Activated CD4-positive, alpha-beta memory T cell treated with anti-CD3 and anti-CD28 coated beads for 36 hours (primary cell): ENCODE measurements around the gene OS9. TPM values are rescaled to one million over a fixed set of nuclear protein-coding genes. Genes with fewer than 3 reads are reported as not detected.
"Not testable (repeated sequence)": the region's sequence is repeated elsewhere in the genome, so short reads cannot be mapped to it uniquely, and the experiment has no call there.

Experiments used
- CTCF ChIA-PET: fragments of 350-600 bp; sonication (Branson Sonifier 250); formaldehyde crosslinking; loops from one replicate; lab custom pipeline; 2021; ENCODE audit warnings: antibody characterized with exemption, inconsistent platforms; lab: Charles Lee
- POLR2A ChIA-PET: fragments of 350-600 bp; sonication (Branson Sonifier 250); formaldehyde crosslinking; loops from one replicate; lab custom pipeline; 2021; ENCODE audit warnings: antibody characterized with exemption; lab: Charles Lee
- DNase-seq: peaks from one replicate; pipeline ENCODE4 v3.0.0-alpha.2; 2020
- H3K27ac Mint-ChIP-seq: one replicate; pipeline ENCODE4 v1.8.0; 2021; ENCODE audit warnings: mixed read lengths
- H3K27me3 Mint-ChIP-seq: one replicate; pipeline ENCODE4 v1.8.0; 2021; ENCODE audit warnings: mixed read lengths
- H3K36me3 Mint-ChIP-seq: one replicate; pipeline ENCODE4 v1.8.0; 2021; ENCODE audit warnings: mixed read lengths
- H3K4me1 Mint-ChIP-seq: one replicate; pipeline ENCODE4 v1.8.0; 2021; ENCODE audit warnings: low read depth, mixed read lengths
- H3K4me3 Mint-ChIP-seq: one replicate; pipeline ENCODE4 v1.8.0; 2021; ENCODE audit warnings: mild to moderate bottlenecking, mixed read lengths
- H3K9me3 Mint-ChIP-seq: one replicate; pipeline ENCODE4 v1.8.0; 2021; ENCODE audit warnings: mixed read lengths
- intact Hi-C: fragments of 100-400 bp; cut with micrococcal nuclease; formaldehyde crosslinking; loops from one replicate; pipeline ENCODE4 v1.15.1; 2023
- total RNA-seq, 2 experiments: library from RNA; stranded (reverse); gene quantifications; one replicate each; pipeline ENCODE4 v1.2.3, GENCODE V29; 2021

Gene OS9
- total RNA-seq, 2 experiments from 2014 or later, result 73.4 to 74.8 TPM

DNA sequence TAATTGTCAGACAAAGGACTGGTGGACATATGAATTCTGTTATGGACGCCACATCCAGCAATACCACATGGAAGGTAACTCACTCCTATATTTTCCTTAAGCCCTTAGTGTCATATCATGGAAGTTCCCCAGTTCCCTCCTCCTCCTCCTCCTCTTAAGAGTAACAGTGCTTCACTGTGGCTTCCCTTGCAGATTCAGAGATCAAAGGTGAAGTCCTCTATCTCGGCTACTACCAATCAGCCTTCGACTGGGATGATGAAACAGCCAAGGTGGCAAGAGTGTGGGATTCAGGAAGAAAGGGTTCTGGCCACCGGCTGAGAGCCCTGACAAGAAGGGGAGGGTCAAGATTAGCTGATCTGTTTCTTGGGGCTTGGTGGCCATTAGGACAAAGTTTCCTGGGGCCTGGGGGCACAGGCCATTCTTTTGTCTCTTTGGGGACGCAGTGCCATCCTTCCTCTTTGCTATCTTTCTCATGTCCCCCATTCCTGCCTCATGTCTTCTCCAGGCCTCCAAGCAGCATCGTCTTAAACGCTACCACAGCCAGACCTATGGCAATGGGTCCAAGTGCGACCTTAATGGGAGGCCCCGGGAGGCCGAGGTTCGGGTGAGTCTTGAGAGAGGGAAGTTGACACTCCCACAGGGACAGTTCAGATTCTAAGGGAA lies 2.0 kb downstream of the OS9 start:
- DNase-seq, result no peak
- Mint-ChIP-seq H3K36me3 (peaks cover 24% of the 10 kb centered on the region), H3K9me3 (no peaks in the 10 kb centered on the region), H3K4me1 (peaks cover 2% of the 10 kb centered on the region), H3K4me3 (no peak overlapping the region), H3K27ac (no peak overlapping the region), H3K27me3 (no peaks in the 10 kb centered on the region)
- ChIA-PET POLR2A (no interaction called here), CTCF (no interaction called here)
- intact Hi-C loops, result no loop called here

DNA sequence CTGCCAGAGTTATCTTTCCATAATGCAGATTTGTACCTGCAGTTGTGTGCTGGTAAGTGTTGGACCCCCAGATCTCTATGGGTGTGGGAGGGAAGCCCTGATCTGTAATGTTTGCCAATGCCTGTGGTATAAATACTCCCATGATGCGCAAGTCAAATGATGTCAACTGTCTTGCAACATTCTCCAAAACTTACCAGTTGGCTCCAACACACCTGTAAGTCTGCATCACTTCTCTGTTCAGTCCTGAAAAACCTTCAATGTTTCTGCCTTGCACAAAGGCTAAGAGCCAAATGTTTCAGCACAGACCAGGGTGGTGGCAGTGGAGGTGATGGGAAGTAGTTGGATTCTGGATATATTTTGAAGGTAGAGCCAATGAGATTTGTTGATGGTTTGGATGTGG lies 3.1 kb downstream of the OS9 start:
- no peak overlapping the region for H3K4me3 Mint-ChIP-seq
- no peak for DNase-seq

DNA sequence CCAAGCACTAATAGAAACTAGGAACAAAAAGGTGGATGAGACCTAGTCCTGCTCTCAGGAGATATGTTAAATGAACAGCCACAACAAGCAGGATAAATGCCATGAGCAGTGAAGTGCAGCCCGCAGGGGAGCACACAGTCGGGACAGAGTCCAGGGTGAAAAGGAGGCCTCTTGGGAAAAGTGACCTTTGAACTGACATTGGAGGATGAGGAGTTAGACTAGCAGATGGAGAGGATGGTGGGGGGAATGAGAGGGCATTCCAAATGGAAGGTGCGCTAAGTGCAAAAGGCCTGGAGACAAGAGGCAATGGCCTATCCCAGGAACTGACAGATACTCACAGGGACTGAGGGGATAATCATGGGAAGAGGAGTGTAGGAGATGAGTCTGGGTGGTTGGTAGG lies 4.5 kb downstream of the OS9 start:
- H3K27ac Mint-ChIP-seq, result no peak overlapping the region
- peaks cover 40% of the 10 kb centered on the region for H3K36me3 Mint-ChIP-seq
- intact Hi-C loops, result no loop called here
- POLR2A ChIA-PET, result no interaction called here
- peaks cover 2% of the 10 kb centered on the region for H3K4me1 Mint-ChIP-seq
- peaks cover 7% of the 10 kb centered on the region for H3K9me3 Mint-ChIP-seq
- DNase-seq, result no peak
- CTCF ChIA-PET, result interaction anchor here (0.6 kb wide), 1 partner anchor 116 kb away, joined by 3 read pairs; no protein-coding TSS in a partner anchor
- H3K4me3 Mint-ChIP-seq, result no peak overlapping the region
- H3K27me3 Mint-ChIP-seq, result no peaks in the 10 kb centered on the region

More for the DNA sequence above, 3.1 kb downstream of the OS9 start:
- ChIA-PET POLR2A (no interaction called here), CTCF (no interaction called here)
- Mint-ChIP-seq H3K27me3 (no peaks in the 10 kb centered on the region), H3K4me1 (peaks cover 2% of the 10 kb centered on the region), H3K27ac (no peak overlapping the region), H3K9me3 (no peaks in the 10 kb centered on the region), H3K36me3 (peaks cover 28% of the 10 kb centered on the region)
- intact Hi-C loops, result no loop called here

DNA sequence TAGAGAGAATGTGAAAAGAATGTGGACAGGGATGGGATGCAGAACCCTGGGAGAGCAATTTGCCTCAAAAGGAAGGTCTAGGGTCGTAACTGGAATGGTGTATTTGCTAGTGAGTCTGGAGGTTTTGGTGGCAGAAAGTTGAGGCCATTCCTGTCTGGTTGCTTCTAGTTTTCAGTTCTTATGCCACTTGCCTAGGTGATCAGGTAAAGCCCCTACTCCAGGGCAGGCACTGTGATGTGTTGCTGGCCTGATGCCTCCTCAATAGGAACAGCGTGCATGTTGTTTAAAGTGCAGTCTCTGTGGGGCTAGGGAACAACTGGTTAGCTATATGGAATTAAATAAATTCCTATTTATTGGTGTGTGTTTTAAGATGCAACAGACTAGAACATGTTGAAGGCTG lies 6.4 kb downstream of the OS9 start:
- Mint-ChIP-seq H3K27me3 (no peaks in the 10 kb centered on the region), H3K4me1 (peaks cover 2% of the 10 kb centered on the region), H3K9me3 (peaks cover 13% of the 10 kb centered on the region), H3K27ac (no peak overlapping the region), H3K4me3 (no peak overlapping the region), H3K36me3 (peaks cover 55% of the 10 kb centered on the region)
- CTCF ChIA-PET, result no interaction called here
- POLR2A ChIA-PET, result no interaction called here
- no peak for DNase-seq
- intact Hi-C loops, result no loop called here

DNA sequence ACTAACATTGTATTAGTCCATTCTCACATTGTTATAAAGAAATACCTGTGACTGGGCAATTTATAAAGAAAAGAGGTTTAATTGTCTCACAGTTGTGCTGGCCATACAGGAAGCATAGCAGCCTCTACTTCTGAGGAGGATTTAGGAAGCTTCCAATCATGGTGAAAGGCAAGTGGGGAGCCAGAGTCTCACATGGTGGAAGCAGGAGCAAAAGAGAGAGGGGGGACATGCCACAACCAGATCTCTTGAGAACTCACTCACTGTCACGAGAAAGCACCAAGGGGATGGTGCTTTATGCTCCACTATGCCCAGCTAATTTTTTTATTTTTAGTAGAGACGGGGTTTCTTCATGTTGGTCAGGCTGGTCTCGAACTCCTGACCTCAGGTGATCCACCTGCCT lies 13.3 kb downstream of the OS9 start:
- Mint-ChIP-seq H3K27ac (no peak overlapping the region), H3K4me3 (no peak overlapping the region), H3K4me1 (peaks cover 3% of the 10 kb centered on the region), H3K9me3 (peaks cover 13% of the 10 kb centered on the region), H3K27me3 (no peaks in the 10 kb centered on the region), H3K36me3 (peaks cover 42% of the 10 kb centered on the region)
- intact Hi-C loops, result no loop called here
- CTCF ChIA-PET, result no interaction called here
- POLR2A ChIA-PET, result interaction anchor here (0.9 kb wide), 1 partner anchor 13 kb away, joined by 3 read pairs; no protein-coding TSS in a partner anchor
- DNase-seq, result no peak

DNA sequence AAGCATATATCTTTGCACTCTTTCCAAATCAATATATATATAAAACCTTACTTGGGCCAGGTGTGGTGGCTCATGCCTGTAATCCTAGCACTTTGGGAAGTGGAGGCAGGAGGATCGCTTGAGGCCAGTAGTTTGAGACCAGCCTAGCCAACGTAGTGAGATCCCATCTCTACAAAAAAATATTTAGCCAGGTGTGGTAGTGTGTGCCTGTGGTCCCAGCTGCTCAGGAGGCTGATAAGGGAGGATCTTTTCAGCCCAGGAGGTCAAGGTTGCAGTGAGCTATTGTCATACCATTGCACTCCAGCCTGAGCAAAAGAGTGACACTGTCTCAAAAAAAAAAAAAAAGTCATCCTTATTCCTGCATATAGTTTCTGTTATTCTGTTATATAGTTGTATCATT lies 14.4 kb downstream of the OS9 start:
- POLR2A ChIA-PET, result interaction anchor here (0.6 kb wide), 1 partner anchor 16 kb away, joined by 5 read pairs; no protein-coding TSS in a partner anchor
- peaks cover 7% of the 10 kb centered on the region for H3K9me3 Mint-ChIP-seq
- CTCF ChIA-PET, result no interaction called here
- H3K4me3 Mint-ChIP-seq, result no peak overlapping the region
- peaks cover 32% of the 10 kb centered on the region for H3K36me3 Mint-ChIP-seq
- H3K4me1 Mint-ChIP-seq, result peaks cover 3% of the 10 kb centered on the region
- no peaks in the 10 kb centered on the region for H3K27me3 Mint-ChIP-seq
- no peak overlapping the region for H3K27ac Mint-ChIP-seq
- intact Hi-C loops, result no loop called here
- DNase-seq, result no peak

DNA sequence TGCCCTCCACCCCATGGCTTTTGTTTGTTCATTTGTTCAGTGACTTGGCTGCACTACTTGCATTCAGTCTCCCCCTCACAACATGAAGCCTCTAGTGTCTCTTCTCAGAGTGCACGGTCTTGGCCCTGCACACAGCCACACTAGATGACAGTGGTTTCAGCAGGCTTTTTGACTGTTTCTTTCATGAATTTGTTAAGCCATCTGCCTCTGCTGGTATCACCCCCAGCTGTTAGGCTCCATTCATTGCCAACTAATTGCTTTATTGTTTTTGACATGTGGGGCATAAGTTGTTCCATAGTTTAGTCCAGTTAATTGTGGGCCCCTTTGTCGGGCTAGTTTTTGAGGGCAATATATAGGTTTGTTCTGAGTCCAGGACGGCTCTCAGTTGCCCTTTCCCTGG lies 18.8 kb downstream of the OS9 start:
- Mint-ChIP-seq H3K4me1 (peaks cover 3% of the 10 kb centered on the region), H3K4me3 (no peak overlapping the region), H3K27me3 (no peaks in the 10 kb centered on the region), H3K27ac (no peak overlapping the region), H3K9me3 (no peaks in the 10 kb centered on the region), H3K36me3 (peaks cover 18% of the 10 kb centered on the region)
- no peak for DNase-seq
- ChIA-PET POLR2A (interaction anchor here (0.7 kb wide), 1 partner anchor 9 kb away, joined by 3 read pairs; no protein-coding TSS in a partner anchor), CTCF (interaction anchor here (1.2 kb wide), 1 partner anchor 12 kb away, joined by 6 read pairs; no protein-coding TSS in a partner anchor)
- intact Hi-C loops, result no loop called here

DNA sequence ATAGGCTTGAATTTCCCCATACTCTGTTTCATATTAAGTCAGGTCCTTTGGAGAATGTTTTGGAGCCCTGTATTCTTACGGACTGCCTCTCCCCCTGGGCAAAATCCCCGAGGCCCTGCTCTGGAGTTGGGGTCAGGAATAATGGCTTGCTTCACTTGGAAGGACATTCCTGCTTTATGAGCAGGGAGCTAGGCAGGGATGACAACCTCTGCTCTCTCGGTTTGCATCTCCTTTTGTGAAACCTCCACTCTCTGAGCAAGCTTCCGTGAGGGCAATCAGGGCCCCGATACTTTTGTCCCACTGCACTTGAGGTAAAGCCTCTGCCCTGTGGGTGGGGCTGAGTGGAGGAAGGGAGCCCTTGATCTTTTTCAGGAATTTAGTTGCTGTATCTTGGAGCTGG lies 19.3 kb downstream of the OS9 start:
- Mint-ChIP-seq H3K9me3 (no peaks in the 10 kb centered on the region), H3K27me3 (no peaks in the 10 kb centered on the region), H3K4me1 (peaks cover 3% of the 10 kb centered on the region), H3K36me3 (peaks cover 23% of the 10 kb centered on the region), H3K27ac (no peak overlapping the region), H3K4me3 (no peak overlapping the region)
- CTCF ChIA-PET, result interaction anchor here (1.2 kb wide), 1 partner anchor 12 kb away, joined by 6 read pairs; no protein-coding TSS in a partner anchor
- DNase-seq, result no peak
- POLR2A ChIA-PET, result interaction anchor here (0.7 kb wide), 1 partner anchor 26 kb away, joined by 3 read pairs; no protein-coding TSS in a partner anchor
- intact Hi-C loops, result no loop called here

DNA sequence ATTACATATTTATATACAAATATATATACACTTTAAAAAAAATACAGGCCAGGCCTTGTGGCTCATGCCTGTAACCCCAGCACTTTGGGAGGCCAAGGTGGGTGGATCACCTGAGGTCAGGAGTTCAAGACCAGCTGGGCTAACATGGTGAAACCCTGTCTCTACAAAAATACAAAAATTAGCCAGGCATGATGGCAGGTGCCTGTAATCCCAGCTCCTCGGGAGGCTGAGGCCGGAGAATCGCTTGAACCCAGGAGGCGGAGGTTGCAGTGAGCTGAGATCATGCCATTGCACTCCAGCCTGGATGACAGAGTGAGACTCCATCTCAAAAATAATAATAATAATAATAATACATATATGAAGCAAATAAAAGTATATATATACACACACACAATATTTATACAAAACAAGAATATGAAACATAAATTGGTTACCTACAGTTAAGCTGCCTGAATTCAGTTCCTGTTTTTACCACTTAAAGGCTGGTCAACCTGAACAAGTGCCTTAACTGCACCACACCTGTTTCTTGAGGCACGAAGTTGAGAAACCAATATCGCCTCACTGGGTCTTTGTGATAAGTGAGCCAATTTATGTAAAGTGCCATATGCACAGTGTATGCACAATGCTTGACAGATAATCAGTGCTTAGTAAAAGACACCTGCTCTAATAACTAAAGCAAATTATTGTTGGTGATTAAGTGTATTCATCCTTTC lies 21.3 kb downstream of the OS9 start:
- intact Hi-C loops, DNase-seq, POLR2A ChIA-PET, H3K27ac Mint-ChIP-seq, H3K4me1 Mint-ChIP-seq, H3K4me3 Mint-ChIP-seq, H3K27me3 Mint-ChIP-seq, H3K9me3 Mint-ChIP-seq: not testable (repeated sequence)
- CTCF ChIA-PET, result interaction anchor here (1.1 kb wide), 1 partner anchor 21 kb away, joined by 3 read pairs; the partner anchor contains the start of gene OS9
- H3K36me3 Mint-ChIP-seq, result peaks cover 37% of the 10 kb centered on the region

DNA sequence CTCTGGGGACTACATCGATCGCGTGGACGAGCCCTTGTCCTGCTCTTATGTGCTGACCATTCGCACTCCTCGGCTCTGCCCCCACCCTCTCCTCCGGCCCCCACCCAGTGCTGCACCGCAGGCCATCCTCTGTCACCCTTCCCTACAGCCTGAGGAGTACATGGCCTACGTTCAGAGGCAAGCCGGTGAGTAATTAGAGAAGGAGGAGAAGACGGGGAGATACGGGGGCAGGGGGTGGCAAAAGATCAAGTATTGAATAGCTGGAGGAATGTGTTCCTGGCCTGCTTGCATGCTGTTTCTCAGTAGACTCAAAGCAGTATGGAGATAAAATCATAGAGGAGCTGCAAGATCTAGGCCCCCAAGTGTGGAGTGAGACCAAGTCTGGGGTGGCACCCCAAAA lies 21.9 kb downstream of the OS9 start:
- intact Hi-C loops, result no loop called here
- no peaks in the 10 kb centered on the region for H3K4me1 Mint-ChIP-seq
- no peak overlapping the region for H3K4me3 Mint-ChIP-seq
- CTCF ChIA-PET, result no interaction called here
- no peaks in the 10 kb centered on the region for H3K9me3 Mint-ChIP-seq
- no peak overlapping the region for H3K27ac Mint-ChIP-seq
- no peaks in the 10 kb centered on the region for H3K27me3 Mint-ChIP-seq
- no peak for DNase-seq
- POLR2A ChIA-PET, result no interaction called here
- H3K36me3 Mint-ChIP-seq, result peaks cover 42% of the 10 kb centered on the region

DNA sequence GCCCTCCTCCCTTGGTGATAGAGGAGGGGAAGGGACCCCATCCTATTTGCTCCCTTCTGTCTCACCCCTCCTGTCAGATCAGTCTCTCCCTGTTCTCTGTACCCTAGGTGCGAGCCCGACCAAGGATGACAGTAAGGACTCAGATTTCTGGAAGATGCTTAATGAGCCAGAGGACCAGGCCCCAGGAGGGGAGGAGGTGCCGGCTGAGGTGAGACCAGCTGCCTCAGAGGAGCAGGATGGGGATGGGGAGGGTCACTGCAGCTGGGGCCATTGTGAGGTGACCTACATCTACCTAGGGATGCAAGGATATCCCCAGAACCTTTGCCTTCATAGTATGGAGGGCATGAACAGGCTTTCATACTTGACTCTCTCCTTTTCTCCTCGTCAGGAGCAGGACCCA lies 22.4 kb downstream of the OS9 start:
- intact Hi-C loops, result no loop called here
- ChIA-PET CTCF (no interaction called here), POLR2A (no interaction called here)
- H3K27ac Mint-ChIP-seq, result no peak overlapping the region
- H3K27me3 Mint-ChIP-seq, result no peaks in the 10 kb centered on the region
- DNase-seq, result no peak
- H3K9me3 Mint-ChIP-seq, result no peaks in the 10 kb centered on the region
- peaks cover 42% of the 10 kb centered on the region for H3K36me3 Mint-ChIP-seq
- no peaks in the 10 kb centered on the region for H3K4me1 Mint-ChIP-seq
- no peak overlapping the region for H3K4me3 Mint-ChIP-seq

DNA sequence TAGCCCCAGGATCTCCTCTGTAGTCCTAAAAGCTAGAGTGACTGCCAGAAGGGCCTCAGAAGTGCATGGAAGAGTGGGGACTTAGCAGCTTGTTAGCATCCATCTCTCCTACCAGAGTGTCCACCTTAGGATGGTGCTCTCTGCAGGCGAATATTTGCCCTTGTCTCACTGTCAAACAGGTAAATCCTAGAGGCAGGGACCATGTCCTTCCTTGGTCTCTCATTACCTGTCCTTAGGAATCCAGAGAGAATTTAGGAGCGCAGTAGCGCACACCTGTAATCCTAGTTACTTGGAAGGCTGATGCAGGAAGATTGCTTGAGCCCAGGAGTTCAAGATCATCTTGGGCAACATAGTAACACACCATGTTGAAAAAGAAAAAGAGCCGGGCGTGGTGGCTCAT lies 23.2 kb downstream of the OS9 start:
- peaks cover 43% of the 10 kb centered on the region for H3K36me3 Mint-ChIP-seq
- no peaks in the 10 kb centered on the region for H3K4me1 Mint-ChIP-seq
- DNase-seq, result no peak
- H3K4me3 Mint-ChIP-seq, result no peak overlapping the region
- H3K27ac Mint-ChIP-seq, result no peak overlapping the region
- H3K27me3 Mint-ChIP-seq, result no peaks in the 10 kb centered on the region
- POLR2A ChIA-PET, result no interaction called here
- intact Hi-C loops, result no loop called here
- CTCF ChIA-PET, result no interaction called here
- no peaks in the 10 kb centered on the region for H3K9me3 Mint-ChIP-seq
